ENCODE data around the gene RALGAPB.

DNA sequence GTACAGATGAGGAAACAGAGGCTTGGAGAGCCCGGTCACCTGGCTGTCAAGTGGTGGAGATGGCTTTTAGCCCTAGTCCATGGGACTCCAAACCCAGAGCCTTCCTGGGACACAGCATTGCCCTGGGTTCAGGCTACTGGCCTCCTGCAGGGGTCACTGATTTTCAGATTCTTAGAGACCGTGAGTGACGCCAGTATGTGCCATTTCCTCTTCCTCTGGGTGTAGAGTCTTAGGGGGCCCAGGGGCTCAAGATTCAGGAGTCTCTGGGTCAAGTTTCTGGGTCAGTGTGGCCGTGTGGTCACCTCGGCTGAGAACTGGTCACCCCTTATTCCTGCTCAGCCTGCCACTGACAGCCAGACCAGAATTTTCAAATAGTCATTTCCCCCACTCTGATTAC lies 129.5 kb downstream of the RALGAPB start:
- TF ChIP-seq GABPA (IDR thresholded peaks at IDR 0.05; ENCODE audit: low read depth, low read length) = no peak
- TF ChIP-seq GABPA (CRISPR knock-in tag; IDR thresholded peaks at IDR 0.05; ENCODE audit: low read depth) = no peak
- TF ChIP-seq, protein P1, sequence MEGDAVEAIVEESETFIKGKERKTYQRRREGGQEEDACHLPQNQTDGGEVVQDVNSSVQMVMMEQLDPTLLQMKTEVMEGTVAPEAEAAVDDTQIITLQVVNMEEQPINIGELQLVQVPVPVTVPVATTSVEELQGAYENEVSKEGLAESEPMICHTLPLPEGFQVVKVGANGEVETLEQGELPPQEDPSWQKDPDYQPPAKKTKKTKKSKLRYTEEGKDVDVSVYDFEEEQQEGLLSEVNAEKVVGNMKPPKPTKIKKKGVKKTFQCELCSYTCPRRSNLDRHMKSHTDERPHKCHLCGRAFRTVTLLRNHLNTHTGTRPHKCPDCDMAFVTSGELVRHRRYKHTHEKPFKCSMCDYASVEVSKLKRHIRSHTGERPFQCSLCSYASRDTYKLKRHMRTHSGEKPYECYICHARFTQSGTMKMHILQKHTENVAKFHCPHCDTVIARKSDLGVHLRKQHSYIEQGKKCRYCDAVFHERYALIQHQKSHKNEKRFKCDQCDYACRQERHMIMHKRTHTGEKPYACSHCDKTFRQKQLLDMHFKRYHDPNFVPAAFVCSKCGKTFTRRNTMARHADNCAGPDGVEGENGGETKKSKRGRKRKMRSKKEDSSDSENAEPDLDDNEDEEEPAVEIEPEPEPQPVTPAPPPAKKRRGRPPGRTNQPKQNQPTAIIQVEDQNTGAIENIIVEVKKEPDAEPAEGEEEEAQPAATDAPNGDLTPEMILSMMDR (CRISPR knock-in tag; IDR thresholded peaks at IDR 0.05) = no peak
- TF ChIP-seq IRF9 (CRISPR knock-in tag; IDR thresholded peaks at IDR 0.05; ENCODE audit: borderline replicate concordance) = no peak; the same call in 1 of the 2 replicates
- TF ChIP-seq KDM1A (CRISPR knock-in tag; IDR thresholded peaks at IDR 0.05) = no peak
- TF ChIP-seq REST (IDR thresholded peaks at IDR 0.05; ENCODE audit: borderline replicate concordance in 1 of 2, low read depth in 1 of 2, low read length in 2 of 2) = no peak
- TF ChIP-seq PHF21A (CRISPR knock-in tag; IDR thresholded peaks at IDR 0.05) = no peak
